NCI-H1930 (cell line): Measurements from ENCODE around the gene PDE4D.
A peak's percentile ranks its signal among the peaks of the same experiment; 100 is the strongest.

Experiments
- DNase-seq, 2 experiments: peaks; one replicate each; lab custom pipeline; 2025; lab: John Stamatoyannopoulos, UW

The PDE4D gene

DNA sequence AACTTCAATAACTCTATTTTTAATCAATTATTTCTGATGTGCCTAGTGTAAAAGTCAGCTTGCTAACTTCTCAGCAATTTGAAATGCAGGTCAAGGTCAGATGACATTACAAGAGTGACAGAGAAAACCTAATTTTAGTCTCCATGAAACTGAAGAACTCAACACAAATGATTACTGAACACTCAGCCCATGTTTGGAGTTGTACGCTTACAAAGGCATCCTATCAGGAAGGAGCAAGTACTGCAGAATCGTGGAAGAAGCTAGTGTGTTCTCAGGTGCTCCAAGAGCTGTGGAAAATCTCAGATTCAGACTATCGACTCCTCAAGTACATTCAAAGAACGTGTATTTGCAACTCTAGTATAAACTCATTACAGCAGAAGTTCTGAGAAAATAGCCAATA lies 526.7 kb downstream of the PDE4D start:
- DNase-seq = no peak

GRCh38 chr5:59362438-59362837 lies 531.1 kb downstream of the PDE4D start:
- DNase-seq = no peak

DNA sequence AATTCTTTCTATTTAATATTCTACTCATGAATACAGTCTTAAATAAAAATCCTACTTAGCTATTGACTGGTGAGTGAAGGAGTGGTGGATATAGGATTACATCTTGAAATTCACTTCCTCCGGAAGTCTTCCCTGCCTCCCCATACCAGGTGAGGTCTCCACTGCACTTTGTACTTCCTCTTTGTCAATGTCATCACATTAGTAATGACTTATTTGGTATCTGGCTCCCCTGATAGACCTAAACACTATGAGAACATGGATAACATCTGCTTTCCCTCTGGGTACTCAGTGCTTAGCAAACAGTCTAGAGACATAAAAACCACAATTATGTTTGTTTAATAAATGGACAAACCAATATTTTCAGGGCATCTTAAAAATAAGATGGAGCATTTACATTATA lies 532.1 kb downstream of the PDE4D start:
- no peak for DNase-seq

GRCh38 chr5:59360130-59360555 lies 533.4 kb downstream of the PDE4D start:
- no peak for DNase-seq

DNA sequence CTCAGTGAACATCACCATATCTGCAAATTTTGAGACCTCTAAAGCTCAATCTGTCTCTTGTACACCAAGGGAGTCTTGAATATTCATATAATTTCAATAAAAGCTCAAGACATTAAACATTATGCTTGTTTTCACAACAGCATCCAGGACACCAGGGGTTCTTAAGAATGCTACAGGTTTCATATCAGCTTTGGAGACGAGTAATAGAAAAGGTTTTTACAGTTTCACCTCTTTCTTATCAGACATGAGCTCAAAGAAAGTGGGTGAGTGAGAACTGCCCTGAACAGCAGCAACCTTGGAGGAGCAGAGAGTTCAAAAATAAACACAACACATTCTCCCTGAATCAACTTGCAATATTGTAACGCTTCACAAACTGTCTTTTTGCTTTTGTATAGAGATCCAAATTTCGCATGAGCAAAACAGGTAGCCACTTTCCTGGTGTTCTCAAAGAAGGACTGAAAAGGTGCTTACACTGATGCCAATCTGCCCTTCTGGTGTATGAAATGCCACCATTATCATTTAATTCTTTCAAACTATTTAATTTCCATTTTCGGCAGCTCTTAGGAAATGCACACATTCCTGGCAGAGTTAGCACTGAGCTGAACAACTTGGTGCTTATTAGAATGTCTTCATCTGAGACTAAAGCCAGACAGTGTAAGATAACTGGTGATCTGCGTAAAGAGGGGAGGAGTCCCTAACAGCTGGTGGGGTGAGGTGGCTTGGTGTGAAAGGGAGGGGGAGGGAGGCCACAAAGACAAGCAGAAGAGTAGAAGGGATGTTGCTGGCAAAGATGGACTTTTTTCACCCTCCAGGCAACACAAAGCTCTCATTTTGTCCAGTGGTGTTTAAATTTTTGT lies 535.3 kb downstream of the PDE4D start:
- no peak for DNase-seq

- DNase-seq = peak in 1 of 2 experiments; percentile 14
These were observed 536.0 kb downstream of the PDE4D start for GRCh38 chr5:59357381-59357977.

DNA sequence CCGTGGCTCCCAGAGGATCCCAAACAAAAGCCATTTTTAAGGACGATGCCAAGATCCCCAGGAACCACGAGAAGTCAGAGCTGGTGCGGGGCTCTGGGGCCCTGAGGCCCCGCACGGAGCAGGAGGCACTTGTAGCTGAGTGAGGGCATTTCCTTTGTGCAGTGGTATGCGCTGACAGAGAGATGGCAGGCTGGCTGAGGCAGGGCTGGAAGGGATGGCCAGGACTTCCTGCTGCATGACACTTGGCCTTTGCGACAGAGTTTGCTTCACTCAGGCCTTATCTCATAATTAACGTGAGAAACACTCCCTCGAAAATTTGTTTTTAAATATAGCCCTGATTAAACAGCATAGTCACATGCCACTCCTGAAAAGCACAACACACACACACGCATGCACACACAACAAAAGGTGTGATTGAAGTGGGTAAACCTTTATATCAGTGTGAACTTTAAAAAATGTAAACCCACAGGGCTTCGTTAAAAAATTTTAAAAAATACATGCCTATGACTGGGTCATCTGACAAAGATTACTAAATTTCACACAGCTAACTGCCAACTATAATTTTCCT lies 536.6 kb downstream of the PDE4D start:
- no peak for DNase-seq

DNA sequence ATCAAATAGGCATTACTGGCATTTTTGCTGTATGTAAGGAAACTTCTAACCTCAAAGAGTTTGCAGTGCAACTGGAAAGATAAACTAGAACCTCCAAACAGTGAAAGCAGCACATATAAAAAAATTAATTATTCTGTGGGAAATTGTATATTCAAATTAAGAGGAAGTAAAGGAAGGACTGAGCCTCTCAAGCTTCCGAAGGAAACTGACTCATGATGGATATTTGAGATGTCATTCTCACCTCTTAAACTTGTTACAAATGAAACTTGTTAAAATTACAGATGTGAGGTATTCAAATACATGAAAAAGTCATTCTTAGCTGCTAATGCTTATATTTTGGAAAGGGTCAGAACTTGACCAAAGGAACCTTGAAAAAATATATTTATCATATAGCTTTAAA lies 538.7 kb downstream of the PDE4D start:
- no peak for DNase-seq

- no peak for DNase-seq
These were observed 539.3 kb downstream of the PDE4D start for GRCh38 chr5:59354274-59354673.

GRCh38 chr5:59351076-59351794 lies 542.3 kb downstream of the PDE4D start:
- DNase-seq = no peak

GRCh38 chr5:59348189-59348588 lies 545.3 kb downstream of the PDE4D start:
- DNase-seq = no peak

DNA sequence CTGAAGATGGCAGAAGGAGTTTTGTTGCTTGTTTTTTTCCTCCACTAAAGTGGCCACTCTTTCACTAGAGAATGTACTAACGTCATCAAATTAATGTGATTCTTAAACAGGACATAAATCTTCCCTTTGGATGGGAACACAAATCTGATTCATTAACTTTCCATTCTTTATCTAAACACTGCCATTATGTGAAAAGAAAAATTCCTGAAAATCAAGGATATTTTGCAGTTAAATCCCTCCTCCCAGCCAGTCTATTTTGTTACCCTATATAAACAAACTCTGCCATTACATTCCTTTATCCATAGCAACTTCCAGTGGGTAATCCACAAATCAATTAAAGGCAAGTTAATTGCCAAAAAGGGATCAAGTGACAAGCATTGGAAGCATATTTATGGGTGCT lies 546.5 kb downstream of the PDE4D start:
- no peak for DNase-seq

- DNase-seq = no peak
These were observed 547.0 kb downstream of the PDE4D start for GRCh38 chr5:59346514-59346913.

- no peak for DNase-seq
These were observed 551.3 kb downstream of the PDE4D start for GRCh38 chr5:59342181-59342580.

DNA sequence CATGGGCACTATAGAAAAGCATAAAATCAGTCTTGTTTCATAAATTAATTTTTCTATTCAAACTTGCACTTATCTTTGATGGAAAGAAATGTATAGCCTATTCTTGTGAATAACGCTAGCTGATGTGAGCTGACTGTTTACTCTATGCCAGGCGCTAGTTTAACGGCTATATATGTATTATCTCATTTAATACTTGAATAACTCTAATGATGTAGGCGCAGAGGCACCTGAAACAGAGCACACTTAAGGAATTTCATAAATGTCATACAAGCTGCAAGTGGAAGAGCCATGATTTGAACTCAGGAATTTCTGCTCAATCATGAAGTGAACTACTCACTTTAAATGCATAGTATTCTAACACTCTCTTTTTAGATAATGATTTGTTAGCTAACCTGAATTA lies 551.8 kb downstream of the PDE4D start:
- no peak for DNase-seq

DNA sequence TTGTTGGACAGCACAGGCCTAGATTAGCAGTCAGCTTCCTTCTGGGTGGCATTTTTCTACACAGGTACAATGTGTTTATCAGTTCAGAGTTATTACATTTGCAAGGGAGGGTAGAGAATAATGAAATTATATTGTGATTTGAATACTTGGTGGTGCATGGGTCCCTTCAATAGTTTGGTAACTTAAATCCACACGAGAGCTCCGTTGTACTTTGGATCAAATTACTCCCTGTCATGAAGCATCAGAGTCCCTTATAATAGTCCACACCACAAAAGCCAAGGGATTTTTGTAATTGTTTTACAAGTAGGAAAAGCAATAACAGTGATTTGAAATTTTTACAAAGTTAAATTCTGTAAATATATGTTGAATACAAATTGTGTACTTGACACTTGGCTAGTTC lies 552.4 kb downstream of the PDE4D start:
- no peak for DNase-seq

DNA sequence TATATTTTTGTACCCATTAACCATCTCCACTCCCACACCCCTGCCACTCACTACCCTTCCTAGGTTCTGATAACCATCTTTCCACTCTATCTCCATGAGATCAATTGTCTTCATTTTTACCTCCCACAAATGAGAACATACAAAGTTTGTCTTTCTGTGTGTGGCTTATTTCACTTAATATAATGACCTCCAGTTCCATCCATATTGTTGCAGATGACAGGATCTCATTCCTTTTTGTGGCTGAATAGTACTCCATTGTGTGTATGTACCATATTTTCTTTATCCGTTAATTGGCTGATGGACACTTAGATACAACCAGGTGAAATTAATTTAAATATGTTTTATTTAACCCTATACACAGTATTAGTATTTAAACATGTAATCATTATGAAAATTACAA lies 552.9 kb downstream of the PDE4D start:
- no peak for DNase-seq

DNA sequence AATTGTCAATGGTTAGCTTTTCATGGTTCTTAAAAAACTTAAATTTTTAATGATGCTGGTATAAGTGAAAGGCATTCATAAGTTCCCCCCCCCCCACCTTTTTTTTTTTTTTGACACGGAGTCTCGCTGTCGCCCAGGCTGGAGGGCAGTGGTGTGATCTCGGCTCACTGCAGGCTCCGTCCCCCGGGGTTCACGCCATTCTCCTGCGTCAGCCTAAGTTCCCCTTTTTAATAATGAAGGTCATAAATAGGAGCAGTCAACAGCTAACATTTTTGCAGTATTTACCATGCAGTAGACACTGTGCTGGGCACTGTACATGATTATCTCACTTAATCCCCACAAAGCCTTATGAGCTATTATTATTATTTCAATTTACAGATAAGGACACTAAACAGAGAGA lies 556.3 kb downstream of the PDE4D start:
- no peak for DNase-seq

DNA sequence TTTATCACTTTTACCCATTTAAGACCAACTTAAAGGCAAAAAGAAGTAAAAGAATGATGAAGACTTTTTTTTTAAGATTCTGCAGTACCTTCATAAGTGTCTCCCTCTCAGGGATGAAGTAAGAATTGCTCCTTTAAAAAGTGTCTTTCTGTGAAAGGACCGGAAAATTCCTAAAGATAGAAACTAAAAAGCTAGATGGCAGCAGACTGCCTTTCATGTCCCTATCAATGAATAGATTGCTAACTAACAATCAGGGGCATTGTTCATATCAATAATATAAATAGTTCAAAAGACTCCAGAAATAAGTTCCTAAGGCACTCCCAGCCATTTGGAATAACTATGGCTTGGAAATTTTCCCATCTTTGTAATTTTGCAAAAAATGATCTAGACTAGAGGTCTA lies 558.0 kb downstream of the PDE4D start:
- DNase-seq = no peak

- DNase-seq = no peak
These were observed 560.1 kb downstream of the PDE4D start for GRCh38 chr5:59333416-59333815.

DNA sequence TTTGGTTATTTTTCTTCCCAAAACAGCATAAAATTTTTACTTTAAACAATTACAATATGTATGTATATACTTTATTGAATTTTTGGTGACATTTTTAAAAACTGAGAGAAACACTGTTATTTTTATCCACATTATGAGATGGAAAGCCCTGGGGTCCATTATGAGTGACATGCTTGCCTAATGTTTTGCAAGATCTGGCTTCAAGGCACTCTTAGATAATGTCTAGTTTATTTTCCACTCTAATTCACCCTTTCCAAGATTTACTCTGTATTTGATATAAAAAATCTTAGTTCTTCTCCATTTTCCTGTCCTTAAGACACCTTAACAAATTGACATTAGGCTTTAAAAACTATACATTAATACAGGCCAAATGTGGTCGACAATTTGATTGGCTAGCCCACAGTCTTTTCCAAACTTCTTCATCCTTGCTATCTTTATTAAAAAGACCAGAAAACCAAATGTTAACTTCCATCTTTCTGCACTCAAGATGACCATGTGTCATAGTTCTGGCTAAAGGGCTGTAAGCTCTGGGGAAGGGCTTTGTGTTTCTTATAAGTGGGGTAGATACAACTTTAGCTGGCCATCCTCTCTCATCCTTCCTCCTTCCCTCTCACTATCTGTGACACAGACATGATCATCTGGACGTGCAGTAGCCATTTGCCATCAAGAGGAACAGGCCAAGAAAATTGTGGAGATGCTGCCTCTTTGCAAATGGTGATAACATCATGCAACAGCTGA lies 561.1 kb downstream of the PDE4D start:
- no peak for DNase-seq

GRCh38 chr5:59330680-59331079 lies 562.8 kb downstream of the PDE4D start:
- DNase-seq = no peak
